Measurements from ENCODE around the gene TMEM120B.
"Not testable (repeated sequence)": the region's sequence is repeated elsewhere in the genome, so short reads cannot be mapped to it uniquely, and the experiment has no call there.

TMEM120B gene

DNA sequence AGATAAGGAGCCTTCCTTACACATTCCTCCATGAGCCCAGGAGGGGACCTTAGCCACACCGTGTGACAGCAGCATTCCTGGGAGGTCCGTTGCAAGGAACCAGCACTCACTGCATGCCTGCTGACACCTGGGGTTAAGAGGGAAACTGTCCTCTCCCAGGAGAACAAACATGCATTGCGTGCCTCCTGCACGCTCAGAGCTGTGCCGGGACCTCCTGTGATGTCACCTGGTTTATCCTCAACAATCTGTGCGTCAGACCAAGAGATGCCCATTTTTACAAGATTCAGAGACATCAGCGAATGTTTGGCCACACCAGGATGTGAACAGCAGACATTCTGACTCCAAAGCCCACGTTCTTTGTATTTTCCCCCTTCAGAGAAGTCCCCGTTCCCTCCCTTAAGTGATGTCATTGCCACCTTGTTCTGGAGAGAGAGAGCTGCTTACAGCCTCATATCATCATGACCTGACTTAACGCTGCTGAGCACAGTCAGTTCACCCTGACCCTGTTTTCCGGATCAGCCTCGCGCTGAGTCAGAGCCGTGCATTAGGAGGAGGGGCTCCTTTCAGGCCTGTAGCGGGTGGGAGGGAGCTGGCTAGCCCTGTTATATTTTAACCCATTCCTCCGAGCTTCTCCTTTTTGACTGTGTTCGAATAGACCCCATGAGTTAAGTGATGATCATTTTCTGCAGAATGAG lies 36.2 kb downstream of the TMEM120B start:
- DNase-seq = peak; percentile 9

GRCh38 chr12:121749267-121749666 lies 36.7 kb downstream of the TMEM120B start:
- DNase-seq = no peak

DNA sequence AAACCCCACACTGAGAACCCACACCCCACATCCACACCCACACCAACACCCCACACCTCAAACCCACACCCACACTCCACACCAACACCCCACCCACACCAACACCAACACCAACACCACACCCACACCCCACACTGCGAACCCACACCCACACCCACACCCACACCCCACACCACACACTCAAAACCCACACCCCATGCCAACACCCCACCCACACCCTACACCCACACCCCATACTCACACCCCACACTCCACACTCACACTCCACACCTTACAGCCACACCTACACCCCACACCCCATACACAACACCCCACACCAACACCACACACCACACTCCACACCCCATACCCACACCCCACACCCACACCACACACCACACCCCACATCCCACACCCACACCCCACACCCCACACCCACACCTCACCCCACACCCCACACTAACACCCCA lies 38.0 kb downstream of the TMEM120B start:
- no peak for DNase-seq

GRCh38 chr12:121751034-121751433 lies 38.5 kb downstream of the TMEM120B start:
- DNase-seq = no peak

DNA sequence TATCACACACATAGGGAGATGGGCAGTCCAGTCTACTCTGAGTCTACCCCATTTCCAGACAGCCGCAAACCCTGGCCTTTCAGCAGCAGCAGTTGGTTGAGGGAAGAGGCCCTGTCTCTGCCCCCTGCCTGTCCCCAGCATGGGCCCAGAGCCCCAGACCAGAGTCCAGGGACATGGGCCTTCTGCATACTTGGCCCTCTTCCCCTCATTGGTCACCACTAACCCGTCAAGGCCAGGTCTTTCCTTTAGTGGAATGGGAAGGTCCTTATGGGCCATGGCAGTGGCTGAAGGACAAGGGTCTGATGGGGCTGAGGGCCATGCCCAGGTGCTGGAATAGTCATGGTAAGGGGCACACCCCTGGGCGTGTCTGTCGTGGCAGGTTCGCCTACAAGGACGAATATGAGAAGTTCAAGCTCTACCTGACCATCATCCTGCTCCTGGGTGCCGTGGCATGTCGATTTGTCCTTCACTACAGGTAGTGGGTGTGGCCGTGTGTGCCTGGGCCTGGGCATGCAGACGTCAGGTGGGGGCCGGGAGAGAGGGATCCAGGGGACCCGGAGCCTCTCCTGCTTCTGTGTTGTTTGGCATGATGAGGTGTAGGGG lies 39.3 kb downstream of the TMEM120B start:
- no peak for DNase-seq

DNA sequence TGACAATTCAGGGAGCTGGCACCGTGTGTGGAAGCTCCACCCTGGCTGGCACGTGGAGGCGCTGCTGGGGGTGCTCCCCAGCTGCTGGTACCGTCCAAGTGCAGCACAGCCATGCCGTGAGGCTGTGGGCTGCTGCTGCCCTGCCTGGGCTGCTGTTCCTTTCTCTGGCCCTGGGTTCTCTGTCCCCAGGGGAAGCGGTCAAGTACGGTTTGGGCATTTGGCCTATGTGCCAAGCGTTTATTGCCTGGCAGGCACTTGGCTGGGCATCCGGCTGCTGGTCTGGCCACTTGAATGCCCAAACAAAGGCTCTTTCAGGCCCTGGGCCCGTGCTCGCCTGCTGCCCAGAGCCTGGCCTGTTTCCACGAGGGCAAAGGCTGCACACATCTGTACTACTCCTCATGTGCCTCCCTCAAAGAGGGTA lies 41.3 kb downstream of the TMEM120B start:
- no peak for DNase-seq

GRCh38 chr12:121754836-121755235 lies 42.3 kb downstream of the TMEM120B start:
- no peak for DNase-seq

DNA sequence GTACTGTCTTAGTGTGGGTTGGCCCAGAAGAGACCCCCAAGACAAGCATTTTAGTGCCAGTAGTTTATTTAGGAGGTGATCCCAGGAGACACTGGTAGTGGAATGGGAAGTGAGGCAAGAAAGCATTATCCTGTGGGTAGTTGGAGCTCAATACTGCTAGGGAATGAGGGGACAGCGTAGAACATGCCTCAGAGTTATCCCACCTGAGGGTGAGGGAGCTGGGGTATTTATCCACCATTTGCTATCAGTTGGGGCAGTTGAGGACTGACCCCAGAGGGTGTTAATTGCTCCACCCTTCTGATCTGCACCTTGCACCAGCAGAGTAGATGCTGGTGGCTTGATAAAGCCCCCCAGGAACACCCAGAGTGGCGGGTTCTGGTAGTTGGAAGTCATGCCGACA lies 43.0 kb downstream of the TMEM120B start:
- DNase-seq = no peak

GRCh38 chr12:121758536-121758935 lies 46.0 kb downstream of the TMEM120B start:
- not testable (repeated sequence) for DNase-seq

GRCh38 chr12:121762269-121762668 lies 49.7 kb downstream of the TMEM120B start:
- DNase-seq = no peak

GRCh38 chr12:121764808-121765207 lies 52.3 kb downstream of the TMEM120B start:
- no peak for DNase-seq

DNA sequence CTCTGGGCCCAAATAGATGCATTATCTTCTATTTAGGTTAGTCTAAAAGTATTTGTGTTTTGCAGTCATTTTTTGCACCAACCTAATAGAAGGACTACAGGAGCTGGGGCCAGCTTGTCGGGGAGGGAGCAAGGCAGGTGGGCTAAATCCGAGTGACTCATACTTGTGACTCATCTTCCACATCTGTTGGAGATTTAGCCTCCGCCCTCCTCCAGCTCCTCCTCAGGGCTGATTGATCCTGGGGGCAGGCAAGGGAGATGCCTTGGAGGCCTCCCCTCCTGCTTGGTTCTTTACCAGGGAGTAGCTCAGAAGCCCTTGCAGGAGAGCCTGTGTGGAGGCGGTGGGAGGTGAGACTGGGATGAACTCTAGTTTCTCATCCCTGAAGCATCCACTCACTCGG lies 53.0 kb downstream of the TMEM120B start:
- DNase-seq = no peak

- no peak for DNase-seq
Observed at GRCh38 chr12:121766290-121767039, 53.9 kb downstream of the TMEM120B start.

DNA sequence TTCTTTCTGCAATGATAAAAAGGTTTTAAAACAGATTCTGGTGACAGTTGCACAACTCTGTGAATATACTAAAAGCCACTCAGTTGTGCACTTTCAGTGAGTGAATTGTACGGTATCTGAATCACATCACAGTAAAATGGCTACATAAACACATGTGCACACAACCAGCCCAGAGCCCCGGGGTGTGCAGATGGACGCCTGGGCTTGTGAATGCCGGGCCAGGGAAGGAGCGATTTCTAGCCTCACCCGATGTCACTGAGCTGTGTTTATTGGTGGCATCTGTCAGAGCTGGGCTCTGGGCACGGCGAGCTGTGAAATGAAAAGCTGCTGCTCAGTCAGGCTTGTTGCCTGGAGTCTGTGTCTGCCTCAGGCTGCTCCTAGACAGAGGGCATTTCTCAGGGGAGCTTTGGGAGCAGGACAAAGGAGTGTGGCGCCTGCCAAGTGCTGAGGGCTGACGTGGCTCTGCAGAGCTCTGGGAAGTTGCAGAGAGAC lies 55.0 kb downstream of the TMEM120B start:
- no peak for DNase-seq

- no peak for DNase-seq
Observed at GRCh38 chr12:121769297-121769830, 56.8 kb downstream of the TMEM120B start.

DNA sequence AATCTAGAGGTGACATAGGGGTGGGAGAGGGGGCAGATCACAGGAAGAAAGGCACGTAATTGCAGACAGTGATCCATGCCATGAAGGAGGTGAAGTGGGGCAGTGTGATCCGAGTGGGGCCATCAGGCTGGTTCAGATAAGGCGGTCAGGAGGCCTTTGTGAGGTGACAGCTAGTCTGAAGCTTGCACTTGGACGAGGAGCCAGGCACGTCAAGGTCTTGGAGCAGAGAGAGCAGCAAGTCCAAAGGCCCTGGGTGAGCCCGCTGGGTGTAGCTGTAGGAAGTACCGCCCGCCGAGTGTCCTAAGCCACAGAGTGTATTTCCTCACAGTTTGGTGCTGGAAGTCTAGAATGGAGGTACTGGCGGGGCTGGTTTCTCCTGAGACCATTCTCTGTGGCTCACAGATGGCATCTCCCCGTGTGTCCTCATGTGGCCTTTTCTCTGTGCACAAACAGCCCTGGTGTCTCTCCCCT lies 57.3 kb downstream of the TMEM120B start:
- no peak for DNase-seq

DNA sequence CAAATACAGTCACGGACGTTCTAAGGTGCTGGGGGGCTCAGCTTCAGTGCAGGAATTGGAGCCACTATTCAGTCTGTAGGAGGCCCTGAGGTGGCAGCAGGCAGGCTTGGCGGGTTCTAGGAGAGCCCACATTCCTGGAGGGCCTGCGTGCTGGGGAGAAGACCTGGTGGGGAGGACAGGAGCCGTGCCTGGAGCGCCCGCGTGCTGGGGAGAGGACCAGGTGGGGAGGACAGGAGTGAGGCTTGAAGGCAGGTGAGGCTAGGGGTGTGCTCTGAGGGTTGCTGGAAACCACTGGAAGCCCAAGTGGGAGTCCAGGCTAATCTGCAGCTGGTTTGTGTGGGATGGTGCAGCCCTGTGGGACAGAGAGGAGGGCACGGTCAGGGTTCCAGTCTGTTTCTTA lies 57.8 kb downstream of the TMEM120B start:
- DNase-seq = no peak

DNA sequence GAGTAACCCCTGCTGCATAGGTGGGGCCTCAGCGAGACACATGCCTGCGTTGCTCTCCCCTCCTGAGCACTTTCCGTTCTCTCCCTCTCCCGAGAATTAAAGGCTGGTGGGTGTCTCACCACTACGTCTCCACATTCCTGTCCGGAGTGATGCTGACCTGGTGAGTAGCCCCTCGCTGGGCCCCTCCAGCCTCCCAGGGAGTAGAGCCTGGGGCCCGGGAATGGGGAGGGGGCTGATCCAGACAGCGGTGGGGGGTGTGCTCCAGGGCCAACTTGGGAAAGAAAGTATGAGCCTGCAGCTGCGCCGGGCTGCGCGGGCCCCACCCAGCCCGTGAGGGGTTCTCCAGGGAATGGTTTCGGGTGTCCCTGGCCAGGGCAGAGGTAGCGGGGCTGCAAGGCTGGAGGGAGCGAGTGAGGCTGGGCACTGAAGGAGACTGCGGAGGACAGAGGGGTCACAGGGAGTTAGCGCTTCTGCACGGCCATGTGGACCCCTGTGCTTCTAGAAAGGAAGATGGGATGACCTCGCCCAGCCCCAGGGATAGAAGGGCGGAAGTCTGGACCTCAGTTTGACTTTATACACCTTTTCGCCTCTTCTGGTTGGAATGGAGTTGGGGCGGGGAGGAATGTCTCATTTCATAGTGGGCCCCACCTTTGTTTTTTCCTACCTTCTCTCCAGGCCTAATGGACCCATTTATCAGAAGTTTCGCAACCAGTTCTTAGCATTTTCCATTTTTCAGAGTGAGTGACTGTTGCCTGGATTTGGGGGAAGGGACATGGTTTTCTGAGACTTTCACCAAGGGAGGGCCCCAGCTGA lies 58.5 kb downstream of the TMEM120B start:
- no peak for DNase-seq

DNA sequence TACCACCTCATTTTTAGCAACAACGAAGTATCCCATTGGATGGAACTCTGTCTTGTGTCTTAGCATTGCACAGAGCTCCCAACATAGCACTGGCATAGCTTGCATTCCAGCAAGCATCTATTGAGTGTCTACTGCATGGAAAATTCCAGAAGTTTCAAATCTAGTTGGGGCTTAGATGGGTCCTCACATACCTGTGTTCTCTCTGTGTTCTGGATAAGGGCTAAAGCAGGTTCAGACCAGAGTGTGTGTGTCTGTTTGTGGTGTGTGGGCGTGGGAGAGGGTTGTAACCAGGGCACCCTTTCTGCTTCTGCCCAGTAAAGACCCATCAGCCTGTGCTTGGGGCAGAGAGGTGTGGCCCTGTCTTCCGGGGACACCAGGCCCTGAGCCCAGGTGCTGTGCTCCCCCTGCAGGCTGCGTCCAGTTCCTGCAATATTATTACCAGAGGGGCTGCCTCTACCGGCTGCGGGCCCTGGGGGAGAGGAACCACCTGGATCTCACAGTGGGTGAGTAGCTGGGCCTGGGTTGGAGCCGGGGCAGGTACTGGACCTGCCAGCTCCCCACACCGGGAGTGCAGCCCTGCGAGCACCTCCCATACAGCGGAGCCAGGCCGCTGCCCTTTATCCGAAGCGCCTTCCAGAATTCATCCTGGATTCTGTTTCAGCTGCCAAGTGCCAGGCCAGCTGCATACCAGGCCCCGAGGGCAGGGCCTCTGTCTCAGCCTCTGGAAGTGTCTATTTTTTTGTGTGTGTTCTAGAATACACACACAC lies 60.6 kb downstream of the TMEM120B start:
- DNase-seq = peak; percentile 76

GRCh38 chr12:121774968-121775474 lies 62.5 kb downstream of the TMEM120B start:
- DNase-seq = no peak

- DNase-seq = no peak
Observed at GRCh38 chr12:121775501-121775900, 62.9 kb downstream of the TMEM120B start.

Measured in activated CD4-positive, alpha-beta T cell treated with anti-CD3 and anti-CD28 coated beads, Interleukin-2, amount 50 U/mL, for 1 hour (primary cell).